HT1080 (cell line): Measurements from ENCODE around the gene ARTN. TPM values are rescaled to one million over a fixed set of nuclear protein-coding genes. Genes with fewer than 3 reads are reported as not detected.

ENCODE experiments used
- DNase-seq: peaks from one replicate; pipeline ENCODE4 v3.0.0-alpha.2; 2015; ENCODE audit warnings: low read depth
- polyA plus RNA-seq, 2 experiments: library from polyadenylated mRNA; depleted of rRNA; stranded (reverse); fragments of >200 nt; gene quantifications; 2 replicates each; pipeline ENCODE4 v1.2.3, GENCODE V29; 2015
- total RNA-seq: library from RNA; depleted of rRNA; stranded (reverse); fragments of >200 nt; shearing (Covaris generic); gene quantifications from 2 replicates; pipeline ENCODE4 v1.2.3, GENCODE V29; 2014; rRNA removed

Gene ARTN, protein sequence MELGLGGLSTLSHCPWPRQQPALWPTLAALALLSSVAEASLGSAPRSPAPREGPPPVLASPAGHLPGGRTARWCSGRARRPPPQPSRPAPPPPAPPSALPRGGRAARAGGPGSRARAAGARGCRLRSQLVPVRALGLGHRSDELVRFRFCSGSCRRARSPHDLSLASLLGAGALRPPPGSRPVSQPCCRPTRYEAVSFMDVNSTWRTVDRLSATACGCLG
- total RNA-seq: 0.32 TPM in 1 of 2 replicates, not detected in the other
- polyA plus RNA-seq (2015; cell fraction: cytosol; rRNA removed): 0.37 and 1.2 TPM in 2 replicates
- polyA plus RNA-seq (2015; cell fraction: nucleus; rRNA removed): 1.4 and 2.1 TPM in 2 replicates

DNA sequence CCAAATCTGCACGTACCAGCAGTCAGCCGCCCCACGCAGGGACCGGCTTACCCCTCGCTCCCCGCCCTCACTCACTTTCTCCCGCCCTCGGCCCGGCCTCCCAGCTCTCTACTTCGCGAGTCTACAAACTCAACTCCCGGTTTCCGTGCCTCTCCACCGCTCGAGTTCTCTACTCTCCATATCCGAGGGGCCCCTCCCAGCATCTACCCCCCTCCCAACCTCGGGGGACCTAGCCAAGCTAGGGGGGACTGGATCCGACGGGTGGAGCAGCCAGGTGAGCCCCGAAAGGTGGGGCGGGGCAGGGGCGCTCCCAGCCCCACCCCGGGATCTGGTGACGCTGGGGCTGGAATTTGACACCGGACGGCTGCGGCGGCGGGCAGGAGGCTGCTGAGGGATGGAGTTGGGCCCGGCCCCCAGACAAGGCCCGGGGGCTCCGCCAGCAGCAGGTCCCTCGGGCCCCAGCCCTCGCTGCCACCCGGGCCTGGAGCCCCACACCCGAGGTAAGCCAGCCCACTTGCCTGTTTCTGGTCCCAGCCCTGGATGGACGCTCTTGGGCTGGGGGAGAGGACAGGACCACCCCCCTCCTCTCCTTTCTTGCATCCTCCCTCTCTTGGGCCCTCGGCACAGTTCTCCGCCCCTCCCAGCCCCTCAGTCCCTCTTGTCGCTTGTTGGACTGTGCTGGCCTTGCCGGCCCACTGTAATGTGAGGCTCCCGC, at the start of gene ARTN:
Gene ARTN, plus strand, starts transcription at position 416 of the 715 bp plus-strand sequence. CDS start 1,856 bp downstream, outside the sequence.
- DNase-seq: no peak

GRCh38 chr1:43885279-43885801, 48.3 kb upstream of the ARTN start:
- no peak for DNase-seq

DNA sequence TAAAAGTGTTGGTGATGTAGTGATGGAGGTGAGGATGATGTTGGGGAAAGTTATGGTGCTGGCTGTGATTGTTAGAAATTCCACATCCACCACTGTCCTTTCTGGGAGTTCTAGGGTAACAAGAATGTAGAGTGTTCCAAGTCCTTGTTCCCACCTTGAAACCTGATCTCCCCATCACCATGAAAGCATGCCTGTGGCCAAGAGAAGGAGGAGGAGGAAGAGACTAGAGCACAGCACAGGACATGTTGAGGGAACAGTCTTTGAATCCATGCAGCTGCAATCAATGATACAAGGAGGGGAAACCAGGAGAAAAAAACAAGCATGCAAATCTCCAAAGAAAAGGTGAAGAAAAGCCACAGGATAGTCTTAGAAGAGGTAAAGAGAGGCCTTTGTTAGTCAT, 45.9 kb upstream of the ARTN start:
- peak; percentile 39 for DNase-seq

- DNase-seq: no peak
Observed at GRCh38 chr1:43890815-43891214, 42.8 kb upstream of the ARTN start.

DNA sequence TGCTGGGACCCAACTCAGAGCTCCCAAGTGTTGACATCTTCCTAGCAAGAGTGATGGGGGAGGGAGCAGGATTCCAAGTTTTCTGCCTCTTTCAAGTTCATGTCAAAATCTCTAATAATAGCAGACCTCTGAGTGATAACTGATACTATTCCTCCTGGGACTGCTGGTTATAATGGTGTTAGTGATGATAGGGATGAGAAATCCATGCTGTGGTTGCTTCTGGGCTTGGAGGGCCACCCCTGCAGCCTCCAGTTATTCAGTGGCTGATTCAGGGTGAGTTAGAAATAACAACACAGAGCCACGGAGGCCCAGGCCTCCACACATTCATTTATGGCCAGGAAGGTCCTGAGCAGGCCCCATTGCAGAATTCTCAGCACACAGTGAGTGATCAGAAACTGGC, 40.6 kb upstream of the ARTN start:
- no peak for DNase-seq

DNA sequence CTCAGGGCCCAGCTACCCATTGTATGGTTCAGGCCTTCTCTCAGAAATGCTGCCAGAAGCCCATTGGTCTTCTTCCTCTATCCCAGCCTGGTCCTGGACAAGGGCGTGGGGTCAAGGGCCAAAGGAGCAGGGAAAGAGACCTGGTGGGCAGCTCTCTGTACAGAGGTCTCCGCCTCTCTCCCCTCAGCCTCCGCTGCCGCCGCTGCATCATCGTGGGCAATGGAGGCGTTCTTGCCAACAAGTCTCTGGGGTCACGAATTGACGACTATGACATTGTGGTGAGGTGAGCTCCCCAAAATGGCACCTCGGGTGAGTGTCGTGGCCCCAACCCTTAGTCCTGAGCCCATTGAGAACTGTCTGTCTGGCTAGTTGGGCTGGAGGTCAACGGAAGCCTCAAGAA, 34.6 kb upstream of the ARTN start:
- no peak for DNase-seq

DNA sequence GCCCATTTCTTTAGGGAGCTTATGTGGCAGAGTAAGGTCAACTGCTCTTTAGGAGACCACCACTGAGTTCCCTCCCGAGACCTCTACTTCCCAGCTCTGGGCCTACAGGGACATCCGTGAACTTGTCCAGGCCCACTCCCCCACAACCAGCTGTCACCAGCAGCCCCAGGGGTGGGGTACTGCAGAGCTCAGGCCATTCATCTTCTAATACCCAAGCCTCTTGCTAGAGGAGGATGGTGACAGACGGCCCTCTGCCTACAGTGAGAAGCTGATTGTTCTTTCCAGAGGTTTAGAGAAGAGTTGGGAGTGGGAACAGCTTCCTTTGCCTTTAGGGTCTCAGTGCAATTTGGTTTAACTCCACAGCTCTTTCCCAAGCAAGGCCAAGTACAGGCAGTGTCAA, 33.2 kb upstream of the ARTN start:
- DNase-seq: no peak

DNA sequence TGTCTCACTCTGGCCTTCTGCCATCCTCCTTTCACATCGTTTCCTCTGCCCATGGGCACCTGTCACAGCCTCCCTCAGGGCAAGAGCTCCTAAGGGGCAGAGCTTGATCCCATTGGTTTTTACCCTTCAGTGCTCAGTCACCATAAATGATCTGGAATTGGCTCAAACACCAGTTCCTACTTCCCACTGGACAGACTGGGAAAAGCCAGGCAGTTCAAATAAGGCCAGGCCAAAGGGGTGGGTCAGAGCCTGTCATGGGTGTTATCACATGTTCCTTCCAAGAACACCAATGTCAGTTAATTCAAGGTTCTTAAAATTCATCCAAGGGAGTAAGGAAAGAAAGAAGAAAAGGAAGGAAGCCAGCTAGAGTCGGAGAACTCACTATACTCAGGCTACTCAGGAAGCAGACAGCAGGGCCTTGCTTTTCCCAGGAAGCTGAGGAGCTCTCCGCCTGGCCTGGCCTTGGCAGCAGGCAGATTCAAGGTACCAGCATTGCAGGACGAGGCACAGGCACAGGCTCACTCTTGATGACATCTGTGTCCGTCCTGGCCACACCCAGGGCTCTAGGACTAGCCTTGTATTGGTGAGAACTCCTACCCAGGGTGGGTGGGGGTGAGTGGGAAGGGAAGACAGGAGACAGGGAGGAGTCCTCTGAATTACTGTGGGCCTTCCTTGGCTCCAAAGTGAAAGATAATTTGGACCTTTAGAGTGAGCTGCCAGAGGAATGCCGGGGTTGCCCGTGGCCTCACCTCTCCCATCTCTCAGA, 32.2 kb upstream of the ARTN start:
- DNase-seq: no peak

GRCh38 chr1:43902058-43902831, 31.4 kb upstream of the ARTN start:
- no peak for DNase-seq

DNA sequence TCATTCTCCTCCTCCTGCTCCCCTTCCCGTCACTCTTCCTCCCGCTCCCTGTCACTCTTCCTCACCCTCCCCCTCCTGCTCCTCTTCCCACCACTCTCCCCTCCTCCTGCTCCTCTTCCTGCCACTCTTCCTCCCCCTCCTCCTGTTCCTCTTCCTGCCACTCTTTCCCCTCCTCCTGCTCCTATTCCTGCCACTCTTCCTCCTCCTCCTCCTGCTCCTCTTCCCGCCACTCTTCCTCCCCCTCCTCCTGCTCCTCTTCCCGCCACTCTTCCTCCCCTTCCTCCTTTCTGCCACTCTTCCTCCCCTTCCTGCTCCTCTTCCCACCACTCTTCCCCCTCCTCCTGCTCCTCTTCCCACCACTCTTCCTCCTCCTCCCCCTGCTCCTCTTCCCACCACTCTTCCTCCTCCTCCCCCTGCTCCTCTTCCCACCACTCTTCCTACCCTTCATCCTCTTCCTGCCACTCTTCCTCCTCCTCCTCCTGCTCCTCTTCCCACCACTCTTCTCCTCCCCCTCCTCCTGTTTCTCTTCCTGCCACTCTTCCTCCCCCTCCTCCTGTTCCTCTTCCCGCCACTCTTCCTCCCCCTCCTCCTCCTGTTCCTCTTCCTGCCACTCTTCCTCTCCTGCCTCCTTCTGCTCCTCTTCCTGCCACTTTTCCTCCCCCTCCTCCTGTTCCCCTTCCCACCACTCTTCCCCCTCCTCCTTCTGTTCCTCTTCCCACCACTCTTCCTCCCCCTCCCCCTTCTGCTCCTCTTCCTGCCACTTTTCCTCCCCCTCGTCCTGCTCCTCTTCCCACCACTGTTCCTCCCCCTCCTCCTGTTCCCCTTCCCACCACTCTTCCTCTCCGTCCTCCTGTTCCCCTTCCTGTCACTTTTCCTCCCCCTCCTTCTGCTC, 28.7 kb upstream of the ARTN start:
- DNase-seq: no peak

DNA sequence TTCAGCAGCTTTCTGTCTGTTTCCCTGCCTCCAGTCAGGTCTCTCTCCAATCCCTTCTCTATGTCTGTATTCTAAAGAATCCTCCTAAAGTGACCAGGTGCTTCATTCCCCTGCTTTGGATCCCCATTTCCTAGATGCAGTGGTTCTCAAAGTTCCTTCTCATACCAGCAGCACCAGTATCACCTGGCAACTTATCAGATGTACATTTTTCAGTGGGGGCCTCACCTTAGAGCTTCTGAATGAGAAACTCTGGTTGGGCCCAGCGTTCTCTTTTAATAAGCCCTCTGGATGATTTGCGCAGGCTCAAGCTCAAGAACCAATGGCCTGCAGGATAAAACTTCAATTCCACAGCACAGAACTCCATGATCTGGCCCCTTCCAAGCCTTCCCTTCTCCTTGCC, 25.4 kb upstream of the ARTN start:
- no peak for DNase-seq

DNA sequence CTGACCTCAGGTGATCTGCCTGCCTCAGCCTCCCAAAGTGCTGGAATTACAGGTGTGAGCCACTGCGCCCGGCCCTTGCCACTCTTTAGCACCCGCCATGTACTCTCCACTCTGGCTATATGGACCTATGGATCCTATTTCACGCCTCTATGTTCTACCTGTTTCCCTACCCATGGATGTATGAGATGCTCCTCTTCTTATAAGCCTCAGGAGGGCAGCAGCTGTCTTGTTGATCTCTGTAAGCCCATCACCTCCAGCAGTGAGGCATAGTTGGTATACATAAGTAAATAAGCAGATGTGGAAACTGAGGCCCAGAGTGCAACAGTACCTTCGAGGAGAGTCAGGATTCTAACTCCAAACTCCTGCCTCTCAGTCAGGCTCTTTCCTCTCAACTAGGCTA, 24.7 kb upstream of the ARTN start:
- DNase-seq: no peak

- DNase-seq: no peak
Observed at GRCh38 chr1:43910343-43910742, 23.3 kb upstream of the ARTN start.

DNA sequence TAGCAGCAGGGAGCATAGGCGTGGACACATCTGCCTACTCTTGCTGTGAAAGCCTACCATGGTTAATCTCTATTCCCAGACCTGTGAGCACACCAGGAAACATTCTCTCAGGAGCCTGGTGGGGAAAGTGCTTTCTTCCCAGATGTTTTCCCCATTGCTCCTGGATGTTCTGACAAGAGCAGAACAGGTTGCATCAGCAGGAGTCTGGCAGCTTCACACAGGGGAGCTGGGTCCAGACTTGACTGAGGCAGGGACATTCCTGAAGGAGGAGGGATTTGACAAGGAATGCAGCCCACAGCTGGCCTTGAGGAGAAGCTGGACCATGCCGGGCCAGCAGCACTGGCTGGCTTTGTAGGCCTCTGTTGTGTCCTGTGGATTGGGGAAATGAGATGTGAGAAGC, 21.0 kb upstream of the ARTN start:
- no peak for DNase-seq

DNA sequence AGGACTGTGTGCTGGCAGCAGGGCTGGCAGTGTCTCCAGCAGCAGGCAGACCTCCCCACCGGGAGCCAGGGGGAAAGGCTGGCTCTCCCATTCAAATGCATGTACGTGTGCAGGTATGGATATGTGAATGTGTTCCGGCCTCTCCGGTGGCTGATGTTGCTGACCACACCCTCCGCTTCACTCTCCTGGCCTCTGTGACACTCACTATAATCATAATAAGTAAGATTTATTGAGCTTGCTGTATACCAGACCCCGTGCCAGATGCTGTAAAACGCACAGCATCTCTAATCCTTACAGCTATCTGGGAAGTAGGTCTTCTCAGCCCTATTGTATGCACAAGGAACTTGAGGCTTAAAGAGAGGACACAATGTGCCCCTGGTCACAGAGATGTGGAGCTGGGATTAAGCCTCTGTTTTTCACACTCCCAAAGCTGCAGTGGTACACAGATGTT, 20.5 kb upstream of the ARTN start:
- no peak for DNase-seq

GRCh38 chr1:43913666-43914360, 19.8 kb upstream of the ARTN start:
- DNase-seq: no peak

DNA sequence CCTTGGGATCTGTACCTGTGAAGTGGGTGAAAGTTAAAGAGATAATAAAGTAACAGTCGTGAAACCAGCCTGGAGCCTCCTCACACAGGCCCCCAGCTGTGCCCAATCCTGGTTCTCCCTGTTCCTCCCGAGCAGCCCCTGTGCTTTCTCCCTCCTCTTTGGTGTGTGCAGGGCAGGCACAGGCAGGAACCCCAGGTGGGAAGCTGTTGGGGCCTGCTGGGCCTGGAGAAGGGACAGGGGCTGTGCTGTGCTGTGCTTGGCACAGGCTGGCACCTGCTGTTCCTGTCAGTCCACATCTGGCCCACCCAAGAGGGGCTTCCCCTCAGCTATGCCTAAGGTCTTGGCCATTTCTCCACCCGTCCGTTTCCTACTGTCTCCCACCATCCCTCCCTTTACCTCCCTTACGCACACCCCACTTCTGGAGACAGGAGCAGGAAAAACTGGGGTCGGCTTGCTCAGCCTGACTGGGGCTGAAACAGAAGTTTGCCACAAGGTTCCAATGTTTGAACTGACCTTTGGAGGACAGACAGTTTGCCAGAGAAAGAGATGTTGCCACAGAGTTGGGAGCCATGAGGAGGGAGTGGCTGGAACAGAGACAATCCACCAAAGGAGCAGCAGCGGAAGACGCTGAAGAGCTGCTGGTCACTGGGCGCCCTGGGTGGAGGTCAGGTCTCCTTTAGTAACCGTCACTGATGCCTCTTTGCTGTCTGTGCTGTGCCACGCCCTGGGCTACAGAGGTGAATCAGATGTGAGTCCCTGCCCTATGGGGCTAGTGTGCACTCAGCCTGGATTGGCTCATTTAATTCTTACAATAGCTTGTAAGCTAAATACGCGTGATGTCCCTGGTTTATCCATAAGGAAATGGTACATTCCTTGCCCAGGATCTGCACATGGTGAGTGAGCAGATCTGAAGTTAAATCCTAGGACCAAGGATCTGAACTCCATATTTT, 18.8 kb upstream of the ARTN start:
- no peak for DNase-seq

DNA sequence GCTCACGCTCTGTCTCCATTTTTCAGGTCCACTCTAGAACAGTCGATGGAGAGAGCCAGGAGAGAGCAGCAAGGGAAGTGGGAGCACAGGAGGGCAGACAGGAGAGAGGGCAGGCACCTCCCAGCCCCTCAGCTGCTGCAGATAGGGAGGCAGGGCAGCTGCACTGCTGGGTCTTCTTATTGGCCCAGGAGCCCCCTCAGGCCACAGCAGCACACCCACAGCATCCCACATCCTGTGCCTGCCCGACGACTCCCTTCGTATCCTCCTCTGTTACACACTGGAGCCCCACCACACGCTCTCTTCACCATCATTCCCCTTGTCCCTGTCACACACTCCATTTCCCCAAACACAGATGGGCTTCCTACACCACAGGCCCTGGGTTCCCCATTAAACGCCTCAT, 13.7 kb upstream of the ARTN start:
- DNase-seq: no peak
